GM23248 (cell line): ENCODE results near the gene DDX43. TPM values are rescaled to one million over a fixed set of nuclear protein-coding genes. Genes with fewer than 3 reads are reported as not detected.
A peak's percentile ranks its signal among the peaks of the same experiment; 100 is the strongest.
"Not testable (repeated sequence)": the region's sequence is repeated elsewhere in the genome, so short reads cannot be mapped to it uniquely, and the experiment has no call there.

ENCODE experiments used
- DNase-seq: peaks from one replicate; pipeline ENCODE4 v3.0.0-alpha.2; 2015
- H2AFZ ChIP-seq: fragments of 200-600 bp; sonication (generic); 2 replicates; pipeline ENCODE4 v1.6.1; 2016; ENCODE audit warnings: antibody characterized with exemption
- H3F3A ChIP-seq: fragments of 200-600 bp; sonication (generic); 2 replicates; pipeline ENCODE4 v1.6.1; 2016; ENCODE audit warnings: mild to moderate bottlenecking, antibody characterized with exemption, mixed run types; ENCODE audit not compliant: insufficient read depth
- H3K27ac ChIP-seq: fragments of 200-600 bp; sonication (generic); 2 replicates; pipeline ENCODE4 v1.5.1; 2016; ENCODE audit warnings: mild to moderate bottlenecking
- H3K27me3 ChIP-seq: fragments of 200-600 bp; sonication (generic); replicated peaks from 2 replicates; pipeline ENCODE4 v1.6.1; 2016; ENCODE audit warnings: mild to moderate bottlenecking; ENCODE audit not compliant: insufficient read depth
- H3K36me3 ChIP-seq: fragments of 200-600 bp; sonication (generic); 2 replicates; pipeline ENCODE4 v1.6.1; 2016; ENCODE audit warnings: low read depth, mild to moderate bottlenecking
- H3K4me1 ChIP-seq: fragments of 200-600 bp; sonication (generic); 2 replicates; pipeline ENCODE4 v1.6.1; 2016; ENCODE audit warnings: mild to moderate bottlenecking; ENCODE audit not compliant: insufficient read depth
- H3K4me2 ChIP-seq: fragments of 200-600 bp; sonication (generic); one replicate; pipeline ENCODE4 v1.6.1; 2016; ENCODE audit warnings: mild to moderate bottlenecking; ENCODE audit not compliant: unreplicated experiment
- H3K4me3 ChIP-seq: fragments of 200-600 bp; sonication (generic); 2 replicates; pipeline ENCODE4 v1.5.1; 2016; ENCODE audit warnings: mild to moderate bottlenecking
- H3K79me2 ChIP-seq: fragments of 200-600 bp; sonication (generic); 2 replicates; pipeline ENCODE4 v1.6.1; 2016; ENCODE audit warnings: mild to moderate bottlenecking; ENCODE audit not compliant: insufficient read depth
- H3K9ac ChIP-seq: fragments of 200-600 bp; sonication (generic); 2 replicates; pipeline ENCODE4 v1.6.1; 2016; ENCODE audit warnings: mild to moderate bottlenecking
- H3K9me2 ChIP-seq: fragments of 200-600 bp; sonication (generic); 2 replicates; pipeline ENCODE4 v1.6.1; 2016; ENCODE audit warnings: mixed run types, mild to moderate bottlenecking, moderate library complexity; ENCODE audit not compliant: insufficient read depth
- H3K9me3 ChIP-seq: fragments of 200-600 bp; sonication (generic); one replicate; pipeline ENCODE4 v1.6.1; 2017; ENCODE audit warnings: low read depth
- H4K20me1 ChIP-seq: fragments of 200-600 bp; sonication (generic); 2 replicates; pipeline ENCODE4 v1.6.0; 2016; ENCODE audit not compliant: insufficient read depth
- EZH2 ChIP-seq: fragments of 200-600 bp; sonication (generic); IDR thresholded peaks from 2 replicates; pipeline ENCODE4 v1.6.1; 2018; ENCODE audit warnings: antibody characterized with exemption, mild to moderate bottlenecking; ENCODE audit not compliant: insufficient read depth, poor library complexity, severe bottlenecking
- EZH2phosphoT487 ChIP-seq: fragments of 200-600 bp; sonication (generic); IDR thresholded peaks from 2 replicates; pipeline ENCODE4 v1.6.1; 2018; ENCODE audit warnings: antibody characterized with exemption, moderate library complexity, mild to moderate bottlenecking, low read depth; ENCODE audit not compliant: insufficient read depth
- WGBS, 2 experiments: methylation state at CpG; one replicate each; pipeline ENCODE4 v1.1.6; 2015 to 2017; ENCODE audit warnings: low lambda C conversion rate in 2 of 2, low coverage in 1 of 2; ENCODE audit errors: missing lambda C conversion rate in 2 of 2; 5-methylcytosine and 5-hydroxymethylcytosine counted together
- in situ Hi-C: fragments of 300-500 bp; cut with MboI; formaldehyde crosslinking; loops from 2 replicates; pipeline ENCODE4 v1.15.0; 2020
- polyA plus RNA-seq: library from polyadenylated mRNA; unstranded; fragments of >200 nt; fragmentation: Nextera tagmentation; extraction: Ambion mirVana; gene quantifications from 2 replicates; pipeline ENCODE4 v1.2.1, GENCODE V29; 2016
- small RNA-seq: library from RNA; depleted of rRNA; stranded (forward); fragments of <200 nt; gene quantifications from one replicate; pipeline ENCODE3, GENCODE V24; 2014; ENCODE audit warnings: low read depth, low replicate concordance
- total RNA-seq: library from RNA; depleted of rRNA; stranded (reverse); fragments of >200 nt; shearing (Covaris generic); gene quantifications from 2 replicates; pipeline ENCODE4 v1.2.3, GENCODE V29; 2014; rRNA removed

The DDX43 gene
- total and polyA plus RNA-seq, 2 experiments from 2014 or later: 0.11 to 0.38 TPM

GRCh38 chr6:73455865-73456629 lies 61.4 kb downstream of the DDX43 start:
- H2AFZ ChIP-seq: no peak overlapping the region
- H3K27me3 ChIP-seq: no peaks in the 10 kb centered on the region
- no peaks in the 10 kb centered on the region for H3K9me3 ChIP-seq
- 61 to 64% methylated on average over 3 of the region's 3 CpGs for WGBS, 2 experiments
- H3K4me3 ChIP-seq: no peak overlapping the region
- DNase-seq: peak; percentile 4
- no peaks in the 10 kb centered on the region for H3K9me2 ChIP-seq
- H3K36me3 ChIP-seq: no peaks in the 10 kb centered on the region
- H3K27ac ChIP-seq: no peak overlapping the region
- H3K4me2 ChIP-seq: no peak overlapping the region
- H3K4me1 ChIP-seq: peaks cover 9% of the 10 kb centered on the region; the same call in 1 of the 2 replicates
- peaks cover 16% of the 10 kb centered on the region for H3K79me2 ChIP-seq
- in situ Hi-C loops: no loop called here
- H3F3A ChIP-seq: peaks cover 2% of the 10 kb centered on the region; the same call in 1 of the 2 replicates
- no peak overlapping the region for H3K9ac ChIP-seq
- TF ChIP-seq EZH2 (no peak), EZH2phosphoT487 (no peak)
- H4K20me1 ChIP-seq: no peaks in the 10 kb centered on the region

GRCh38 chr6:73459474-73459873 lies 64.8 kb downstream of the DDX43 start:
- H3K27ac ChIP-seq, H3K4me3 ChIP-seq, H4K20me1 ChIP-seq, H3K27me3 ChIP-seq, H3K4me2 ChIP-seq, DNase-seq, H3K36me3 ChIP-seq, in situ Hi-C loops, H3K9me3 ChIP-seq, H2AFZ ChIP-seq, H3K9me2 ChIP-seq, H3K9ac ChIP-seq, H3F3A ChIP-seq: not testable (repeated sequence)
- Histone ChIP-seq H3K79me2 (peaks cover 25% of the 10 kb centered on the region), H3K4me1 (peaks cover 12% of the 10 kb centered on the region; the same call in 1 of the 2 replicates)
- 66 to 73% methylated on average over 7 of the region's 7 CpGs for WGBS, 2 experiments

DNA sequence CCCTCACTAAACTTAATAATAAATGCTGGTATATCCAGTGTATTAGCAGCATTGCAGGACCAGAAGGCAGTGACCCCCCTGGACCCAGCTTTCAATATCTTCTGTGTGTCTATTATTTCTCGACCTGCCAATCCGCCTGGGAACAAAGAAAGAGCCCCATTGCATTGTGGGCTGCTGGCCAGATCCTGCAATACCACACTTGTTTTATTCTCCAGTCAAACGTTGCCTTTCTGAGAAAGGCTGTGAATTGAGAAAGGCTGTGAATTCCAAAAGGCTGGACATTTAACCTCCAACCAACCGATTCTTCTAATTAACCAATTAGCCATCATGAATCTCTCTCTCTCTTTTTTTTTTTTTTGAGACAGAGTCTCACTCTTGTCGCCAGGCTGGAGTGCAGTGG lies 65.4 kb downstream of the DDX43 start:
- H3K9ac ChIP-seq: no peak overlapping the region
- in situ Hi-C loops: no loop called here
- H3K27ac ChIP-seq: no peak overlapping the region
- H3K4me2 ChIP-seq: no peak overlapping the region
- H3K4me3 ChIP-seq: no peak overlapping the region
- no peaks in the 10 kb centered on the region for H4K20me1 ChIP-seq
- H3K4me1 ChIP-seq: peaks cover 12% of the 10 kb centered on the region; the same call in 1 of the 2 replicates
- WGBS, 2 experiments: 56 to 66% methylated on average over 5 of the region's 5 CpGs
- H3K9me2 ChIP-seq: no peaks in the 10 kb centered on the region
- DNase-seq: no peak
- no peaks in the 10 kb centered on the region for H3K36me3 ChIP-seq
- H3K27me3 ChIP-seq: no peaks in the 10 kb centered on the region
- H3F3A ChIP-seq: peaks cover 7% of the 10 kb centered on the region; the same call in 1 of the 2 replicates
- no peak for TF ChIP-seq EZH2phosphoT487
- TF ChIP-seq EZH2: no peak
- H2AFZ ChIP-seq: no peak overlapping the region
- peaks cover 31% of the 10 kb centered on the region for H3K79me2 ChIP-seq
- no peaks in the 10 kb centered on the region for H3K9me3 ChIP-seq

GRCh38 chr6:73461537-73462350 lies 67.1 kb downstream of the DDX43 start, which contains the start of gene MTO1:
Gene MTO1, plus strand, starts transcription at chr6:73461737. Its CDS starts 118 bp downstream, at chr6:73461855.
- no peaks in the 10 kb centered on the region for H3K9me3 ChIP-seq
- peak within 1 kb of the TSS; percentile 93 for H3K9ac ChIP-seq
- H3K9me2 ChIP-seq: no peaks in the 10 kb centered on the region
- in situ Hi-C loops: no loop called here
- H2AFZ ChIP-seq: peak within 1 kb of the TSS; percentile 91
- H3K36me3 ChIP-seq: no peaks in the 10 kb centered on the region
- H3F3A ChIP-seq: peaks cover 7% of the 10 kb centered on the region; the same call in 1 of the 2 replicates
- 1% methylated on average over 55 of the region's 55 CpGs for WGBS, 2 experiments
- no peak for TF ChIP-seq EZH2phosphoT487
- TF ChIP-seq EZH2: no peak
- H3K4me1 ChIP-seq: peaks cover 12% of the 10 kb centered on the region; the same call in 1 of the 2 replicates
- H3K4me3 ChIP-seq: peak within 1 kb of the TSS; percentile 83
- no peaks in the 10 kb centered on the region for H4K20me1 ChIP-seq
- peak within 1 kb of the TSS; percentile 98 for H3K4me2 ChIP-seq
- H3K27me3 ChIP-seq: no peaks in the 10 kb centered on the region
- DNase-seq: peak; percentile 99
- peaks cover 46% of the 10 kb centered on the region for H3K79me2 ChIP-seq
- peak within 1 kb of the TSS; percentile 93 for H3K27ac ChIP-seq

Small RNA genes within 50 kb of the gene (small RNA-seq; reads per million reads assigned to genes)
- not detected for gene RNU6-975P
- 0.19 reads per million for gene RPL39P3

Other genes starting within 250 kb of the DDX43 start
- gene KHDC1L, start 169.3 kb upstream of the DDX43 start, total RNA-seq: not detected in 2 replicates
- gene KHDC1L, start 169.3 kb upstream of the DDX43 start, polyA plus RNA-seq: not detected in 2 replicates
- 0.13 and 1.1 TPM in 2 replicates for gene KHDC1, start 131.6 kb upstream of the DDX43 start, total RNA-seq
- 2.9 and 3.8 TPM in 2 replicates for gene KHDC1, start 131.6 kb upstream of the DDX43 start, polyA plus RNA-seq
- not detected in 2 replicates for gene DPPA5, start 40.6 kb upstream of the DDX43 start, total RNA-seq
- not detected in 2 replicates for gene DPPA5, start 40.6 kb upstream of the DDX43 start, polyA plus RNA-seq
- not detected in 2 replicates for gene KHDC3L, start 32.2 kb upstream of the DDX43 start, total RNA-seq
- not detected in 2 replicates for gene KHDC3L, start 32.2 kb upstream of the DDX43 start, polyA plus RNA-seq
- not detected in 2 replicates for gene OOEP, start 24.9 kb upstream of the DDX43 start, total RNA-seq
- not detected in 2 replicates for gene OOEP, start 24.9 kb upstream of the DDX43 start, polyA plus RNA-seq
- gene CGAS, start 57.5 kb downstream of the DDX43 start, total RNA-seq: 4.8 and 6.3 TPM in 2 replicates
- gene CGAS, start 57.5 kb downstream of the DDX43 start, polyA plus RNA-seq: 3.7 TPM in 2 replicates
- gene MTO1, start 66.9 kb downstream of the DDX43 start, total RNA-seq: 22.9 and 28.9 TPM in 2 replicates
- gene MTO1, start 66.9 kb downstream of the DDX43 start, polyA plus RNA-seq: 21.8 and 23.0 TPM in 2 replicates
- gene EEF1A1, start 126.2 kb downstream of the DDX43 start, total RNA-seq: 13,436 and 14,561 TPM in 2 replicates
- gene EEF1A1, start 126.2 kb downstream of the DDX43 start, polyA plus RNA-seq: 3,887 and 3,918 TPM in 2 replicates